ENCODE data around the gene DLX1. TPM values are rescaled to one million over a fixed set of nuclear protein-coding genes. Genes with fewer than 3 reads are reported as not detected.
"Not testable (repeated sequence)": the region's sequence is repeated elsewhere in the genome, so short reads cannot be mapped to it uniquely, and the experiment has no call there.

DLX1 gene
- total RNA-seq, 1 donor from 2014 or later: 29.7 TPM

GRCh38 chr2:172066394-172066886, 18.9 kb upstream of the DLX1 start:
- Mint-ChIP-seq H3K36me3 (ENCODE audit: unreplicated experiment) (peaks cover 23% of the 10 kb centered on the region), H3K27ac (ENCODE audit: unreplicated experiment) (no peak overlapping the region), H3K9me3 (ENCODE audit: unreplicated experiment) (no peaks in the 10 kb centered on the region), H3K4me3 (ENCODE audit: unreplicated experiment) (no peak overlapping the region), H3K4me1 (ENCODE audit: unreplicated experiment) (no peaks in the 10 kb centered on the region), H3K27me3 (ENCODE audit: unreplicated experiment) (peaks cover 2% of the 10 kb centered on the region)
- no peak for DNase-seq (ENCODE audit: extremely low spot score, unreplicated experiment)
- TF ChIP-seq CTCF (IDR thresholded peaks at IDR 0.05): no peak

DNA sequence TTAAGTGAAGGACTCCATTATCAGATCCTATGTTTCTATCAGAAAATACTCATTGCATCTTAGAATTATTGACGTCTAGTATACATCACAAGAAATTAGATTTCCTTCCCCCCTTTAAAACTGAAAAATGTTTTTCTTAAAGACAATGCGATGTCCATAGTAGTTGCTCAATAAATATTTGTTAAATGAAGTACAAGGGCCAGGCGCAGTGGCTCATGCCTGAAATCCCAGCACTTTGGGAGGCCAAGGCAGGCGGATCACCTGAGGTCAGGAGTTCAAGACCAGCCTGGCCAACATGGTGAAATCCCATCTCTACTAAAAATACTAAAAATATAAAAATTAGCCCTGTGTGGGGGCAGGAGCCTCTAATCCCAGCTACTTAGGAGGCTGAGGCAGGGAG, 17.4 kb upstream of the DLX1 start:
- not testable (repeated sequence) for H3K4me1 Mint-ChIP-seq (ENCODE audit: unreplicated experiment); DNase-seq (ENCODE audit: extremely low spot score, unreplicated experiment); H3K9me3 Mint-ChIP-seq (ENCODE audit: unreplicated experiment); H3K4me3 Mint-ChIP-seq (ENCODE audit: unreplicated experiment); H3K27me3 Mint-ChIP-seq (ENCODE audit: unreplicated experiment); H3K27ac Mint-ChIP-seq (ENCODE audit: unreplicated experiment)
- peaks cover 15% of the 10 kb centered on the region for H3K36me3 Mint-ChIP-seq (ENCODE audit: unreplicated experiment)

DNA sequence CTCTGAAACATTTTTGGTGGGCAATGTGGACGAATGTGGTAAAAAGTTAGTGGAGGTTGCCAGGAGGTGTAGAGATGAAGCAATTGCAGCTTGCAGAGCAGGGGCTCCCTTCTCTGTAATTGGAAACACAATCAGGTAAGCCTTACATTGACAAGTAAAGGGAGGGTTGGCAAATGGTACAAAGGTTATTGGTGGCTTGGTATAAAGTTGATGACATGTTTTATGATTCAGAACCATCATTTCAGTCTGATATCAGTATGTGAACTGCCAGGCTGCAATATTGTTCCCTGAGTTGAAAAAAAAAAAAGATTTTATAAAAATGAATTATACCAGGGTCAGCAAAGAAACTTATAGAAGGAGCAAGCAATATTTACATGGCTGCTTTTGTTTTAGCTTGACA, 14.4 kb upstream of the DLX1 start:
- H3K36me3 Mint-ChIP-seq (ENCODE audit: unreplicated experiment): peaks cover 6% of the 10 kb centered on the region
- H3K4me3 Mint-ChIP-seq (ENCODE audit: unreplicated experiment): no peak overlapping the region
- no peaks in the 10 kb centered on the region for H3K9me3 Mint-ChIP-seq (ENCODE audit: unreplicated experiment)
- no peaks in the 10 kb centered on the region for H3K27me3 Mint-ChIP-seq (ENCODE audit: unreplicated experiment)
- peaks cover 8% of the 10 kb centered on the region for H3K4me1 Mint-ChIP-seq (ENCODE audit: unreplicated experiment)
- no peak overlapping the region for H3K27ac Mint-ChIP-seq (ENCODE audit: unreplicated experiment)
- DNase-seq (ENCODE audit: extremely low spot score, unreplicated experiment): no peak
- no peak for TF ChIP-seq CTCF (IDR thresholded peaks at IDR 0.05)

DNA sequence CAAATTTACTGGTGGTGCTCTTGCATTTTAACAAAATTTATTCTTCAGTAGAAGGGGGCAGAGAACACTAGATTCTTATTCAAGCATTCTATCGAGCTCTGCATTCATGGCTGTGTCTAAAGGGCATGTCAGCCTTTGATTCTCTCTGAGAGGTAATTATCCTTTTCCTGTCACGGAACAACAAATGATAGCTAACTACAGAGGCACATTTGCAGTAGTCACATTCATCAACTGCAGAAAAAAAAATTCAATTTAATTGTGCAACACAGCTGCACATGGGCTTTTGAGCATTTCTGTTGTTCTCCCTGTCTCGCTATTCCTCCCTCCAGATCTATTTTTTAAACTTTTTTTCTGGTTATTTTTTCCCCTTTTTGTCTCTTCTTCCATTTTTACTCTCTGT, 13.0 kb upstream of the DLX1 start:
- TF ChIP-seq CTCF (IDR thresholded peaks at IDR 0.05): peak; percentile 1
- H3K9me3 Mint-ChIP-seq (ENCODE audit: unreplicated experiment): no peaks in the 10 kb centered on the region
- H3K36me3 Mint-ChIP-seq (ENCODE audit: unreplicated experiment): peaks cover 4% of the 10 kb centered on the region
- no peak overlapping the region for H3K27ac Mint-ChIP-seq (ENCODE audit: unreplicated experiment)
- no peak overlapping the region for H3K4me3 Mint-ChIP-seq (ENCODE audit: unreplicated experiment)
- no peaks in the 10 kb centered on the region for H3K27me3 Mint-ChIP-seq (ENCODE audit: unreplicated experiment)
- DNase-seq (ENCODE audit: extremely low spot score, unreplicated experiment): no peak
- H3K4me1 Mint-ChIP-seq (ENCODE audit: unreplicated experiment): peaks cover 8% of the 10 kb centered on the region

DNA sequence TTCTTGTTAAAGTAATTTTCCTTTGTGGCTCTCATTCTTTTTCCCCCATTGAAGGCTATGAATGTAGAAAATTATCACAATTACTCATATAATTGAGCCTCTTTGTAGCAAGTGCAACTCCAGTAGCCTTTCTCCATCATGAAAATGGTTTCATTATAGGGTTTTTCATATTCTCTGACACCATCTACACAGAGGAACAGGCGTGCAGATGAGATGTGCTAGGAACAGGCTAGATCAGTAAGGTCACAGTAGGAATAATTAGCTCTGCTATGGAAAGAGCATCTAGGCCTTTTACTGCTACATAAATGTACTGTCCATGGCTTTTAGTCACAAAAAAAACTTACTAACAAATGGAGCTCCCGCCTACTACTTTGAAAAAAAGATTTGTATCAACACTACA, 12.6 kb upstream of the DLX1 start:
- H3K27ac Mint-ChIP-seq (ENCODE audit: unreplicated experiment): no peak overlapping the region
- no peak for TF ChIP-seq CTCF (IDR thresholded peaks at IDR 0.05)
- no peaks in the 10 kb centered on the region for H3K9me3 Mint-ChIP-seq (ENCODE audit: unreplicated experiment)
- peaks cover 8% of the 10 kb centered on the region for H3K4me1 Mint-ChIP-seq (ENCODE audit: unreplicated experiment)
- H3K36me3 Mint-ChIP-seq (ENCODE audit: unreplicated experiment): peaks cover 4% of the 10 kb centered on the region
- DNase-seq (ENCODE audit: extremely low spot score, unreplicated experiment): no peak
- H3K4me3 Mint-ChIP-seq (ENCODE audit: unreplicated experiment): no peak overlapping the region
- H3K27me3 Mint-ChIP-seq (ENCODE audit: unreplicated experiment): no peaks in the 10 kb centered on the region

DNA sequence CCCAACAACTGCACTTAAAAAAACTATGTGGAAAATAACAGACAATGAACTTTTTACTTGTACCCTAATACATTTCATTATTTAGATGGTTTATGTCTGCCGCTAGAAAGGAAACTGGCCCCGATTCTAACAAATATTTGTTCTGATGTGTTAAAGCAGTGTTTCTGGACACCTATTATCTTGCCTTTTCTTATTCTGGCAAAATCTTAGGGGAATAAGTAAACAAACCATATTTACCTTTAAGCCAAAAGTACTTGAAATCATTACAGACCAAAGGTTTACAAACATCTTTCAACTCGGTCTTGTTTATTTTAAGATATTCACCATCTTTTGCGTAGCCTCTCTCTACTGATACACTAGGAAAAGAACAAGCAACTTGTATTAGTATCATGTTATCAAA, 11.8 kb upstream of the DLX1 start:
- peaks cover 4% of the 10 kb centered on the region for H3K36me3 Mint-ChIP-seq (ENCODE audit: unreplicated experiment)
- H3K27ac Mint-ChIP-seq (ENCODE audit: unreplicated experiment): no peak overlapping the region
- H3K27me3 Mint-ChIP-seq (ENCODE audit: unreplicated experiment): no peaks in the 10 kb centered on the region
- TF ChIP-seq CTCF (IDR thresholded peaks at IDR 0.05): no peak
- peaks cover 14% of the 10 kb centered on the region for H3K4me1 Mint-ChIP-seq (ENCODE audit: unreplicated experiment)
- H3K4me3 Mint-ChIP-seq (ENCODE audit: unreplicated experiment): no peak overlapping the region
- H3K9me3 Mint-ChIP-seq (ENCODE audit: unreplicated experiment): no peaks in the 10 kb centered on the region
- DNase-seq (ENCODE audit: extremely low spot score, unreplicated experiment): no peak
